HG03469 (cell line): ENCODE results near the gene PEA15.
A peak's percentile ranks its signal among the peaks of the same experiment; 100 is the strongest.

Source experiments
- ATAC-seq: cut with Tn5 transposase; IDR thresholded peaks from one replicate; pipeline ENCODE4 v1.9.1; 2021; ENCODE audit warnings: mild to moderate bottlenecking, moderate library complexity, moderate number of reproducible peaks; ENCODE audit not compliant: unreplicated experiment

PEA15 gene, protein sequence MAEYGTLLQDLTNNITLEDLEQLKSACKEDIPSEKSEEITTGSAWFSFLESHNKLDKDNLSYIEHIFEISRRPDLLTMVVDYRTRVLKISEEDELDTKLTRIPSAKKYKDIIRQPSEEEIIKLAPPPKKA

DNA sequence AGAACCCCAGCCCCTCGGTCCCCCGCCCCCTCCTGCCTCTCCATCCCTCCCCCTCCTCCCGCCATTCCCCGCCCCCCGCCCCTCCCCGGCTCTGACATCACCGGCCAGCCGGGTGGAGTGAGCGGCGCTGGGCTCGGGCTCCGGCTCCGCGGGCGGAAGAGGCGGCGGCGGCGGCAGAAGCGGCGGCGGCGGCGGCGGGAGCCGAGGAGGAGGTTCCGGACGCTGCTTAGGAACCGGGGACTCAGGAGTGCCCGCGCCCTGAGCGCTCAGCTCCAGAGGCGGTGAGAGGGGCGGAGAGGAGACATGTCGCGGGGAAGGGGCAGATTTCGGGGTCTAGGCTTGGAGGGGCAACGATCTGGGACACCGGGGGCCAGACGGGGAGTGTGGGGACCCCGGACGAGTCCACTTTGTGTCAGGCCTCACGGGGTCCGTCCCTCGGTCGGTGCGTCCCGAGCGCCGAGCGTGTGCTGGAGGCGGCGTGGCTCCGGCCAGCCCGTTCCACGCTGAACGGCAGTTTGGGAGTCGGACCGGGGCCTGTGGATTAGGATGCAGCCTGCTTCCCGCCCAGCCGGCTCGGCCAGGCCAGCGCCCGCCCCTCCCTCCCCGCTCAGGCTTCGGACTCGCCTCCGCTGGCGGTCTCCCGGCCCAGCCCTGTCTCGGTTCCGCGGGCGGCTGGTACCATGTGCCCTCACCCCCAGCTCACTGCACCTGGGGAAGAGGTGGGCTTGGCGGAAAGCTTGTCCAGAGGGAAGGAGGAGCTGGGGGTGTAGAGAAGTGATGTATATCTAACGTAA is at the start of gene PEA15:
PEA15 (plus strand) TSS at position 143 of the 794 bp plus-strand sequence. CDS start 6,161 bp downstream, outside the sequence.
- ATAC-seq = no peak

DNA sequence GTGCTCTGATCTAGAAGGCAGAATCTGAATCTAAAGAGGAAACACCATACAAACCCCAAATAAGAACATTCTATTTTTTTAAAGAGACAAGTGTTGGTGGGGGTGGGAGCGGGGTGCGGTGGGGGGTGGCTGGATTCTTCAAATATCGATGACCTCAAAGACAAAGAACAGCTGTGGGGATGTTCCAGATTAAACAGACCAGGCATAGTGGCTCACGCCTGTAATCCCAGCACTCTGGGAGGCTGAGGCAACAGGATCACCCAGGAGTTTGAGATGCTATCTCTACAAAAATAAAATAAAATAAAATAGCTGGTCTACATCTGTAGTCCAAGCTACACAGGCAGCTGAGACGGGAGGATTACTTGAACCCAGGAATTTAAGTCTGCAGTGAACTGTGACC is 48.8 kb upstream of the PEA15 start:
- ATAC-seq = no peak

DNA sequence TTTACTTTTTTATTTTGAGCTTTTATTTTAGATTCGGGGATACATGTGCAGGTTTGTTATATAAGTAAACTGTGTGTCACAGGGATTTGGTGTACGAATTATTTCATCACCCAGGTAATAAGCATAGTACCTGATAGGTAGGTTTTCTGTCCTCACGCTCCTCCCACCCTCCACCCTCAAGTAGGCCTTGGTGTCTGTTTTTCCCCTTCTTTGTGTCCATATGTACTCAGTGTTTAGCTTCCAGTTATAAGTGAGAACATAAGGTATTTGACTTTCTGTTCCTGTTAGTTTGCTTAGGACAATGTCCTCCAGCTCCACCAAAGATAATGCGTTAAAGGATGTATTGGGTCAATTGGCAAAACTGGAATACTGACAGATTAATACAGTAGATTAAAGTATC is 48.0 kb upstream of the PEA15 start:
- no peak for ATAC-seq

GRCh38 chr1:160158031-160158430 is 47.2 kb upstream of the PEA15 start:
- no peak for ATAC-seq

GRCh38 chr1:160158534-160158933 is 46.6 kb upstream of the PEA15 start:
- ATAC-seq = no peak

GRCh38 chr1:160159846-160160245 is 45.3 kb upstream of the PEA15 start:
- ATAC-seq = no peak

DNA sequence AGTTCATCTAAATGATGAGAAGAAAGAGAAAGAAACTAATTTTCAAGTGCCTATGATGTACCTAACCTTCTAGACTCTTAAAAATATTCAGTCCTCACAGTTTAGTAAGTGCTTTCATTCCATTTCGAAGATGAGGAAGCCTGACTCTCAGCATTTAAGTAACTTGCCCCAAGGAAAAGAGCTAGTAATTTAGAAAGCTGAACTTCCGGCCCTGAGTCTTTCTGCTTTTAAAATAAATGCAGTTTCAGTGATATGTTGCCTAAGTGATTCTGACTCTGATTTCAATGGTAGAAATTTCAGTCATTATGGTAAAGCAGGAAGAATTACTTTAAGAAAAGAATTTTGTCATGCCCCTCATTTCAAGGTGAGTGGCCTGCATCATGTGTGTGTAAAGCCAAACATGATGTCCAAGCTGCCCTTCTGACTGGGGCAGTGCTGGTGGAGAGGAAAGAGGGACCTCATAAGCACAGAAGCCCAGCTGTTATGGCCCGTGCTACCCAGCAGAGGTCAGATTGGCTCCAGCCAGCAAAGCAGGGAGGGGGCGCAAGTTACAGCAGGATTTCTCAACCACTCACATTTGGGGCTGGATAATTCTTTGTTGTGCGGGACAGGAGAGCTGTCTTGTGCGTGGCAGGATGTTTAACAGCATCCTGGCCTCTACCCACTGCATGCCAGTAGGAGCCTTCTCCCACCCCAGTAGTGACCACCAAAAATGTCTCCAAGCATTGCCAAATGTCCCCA is 43.0 kb upstream of the PEA15 start:
- no peak for ATAC-seq

- ATAC-seq = no peak
These were observed 42.3 kb upstream of the PEA15 start for GRCh38 chr1:160162931-160163330.

DNA sequence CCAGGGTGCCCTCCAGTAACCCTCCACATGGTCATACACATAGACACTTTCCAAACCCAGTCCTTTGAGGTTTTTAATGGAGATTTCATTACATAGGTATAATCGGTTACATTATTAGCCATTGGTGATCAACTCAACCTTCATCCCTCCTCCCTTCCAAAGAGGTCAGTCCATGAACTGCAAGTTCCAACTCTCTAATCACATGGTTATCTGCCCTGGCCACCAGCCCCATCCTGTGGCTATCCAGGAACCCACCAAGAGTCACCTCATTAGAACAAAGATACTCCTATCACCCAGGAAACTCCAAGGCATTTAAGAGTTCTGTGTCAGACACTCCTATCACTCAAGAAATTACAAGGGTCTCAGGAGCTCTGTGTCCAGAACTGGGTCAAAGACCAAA is 41.6 kb upstream of the PEA15 start:
- ATAC-seq = no peak

DNA sequence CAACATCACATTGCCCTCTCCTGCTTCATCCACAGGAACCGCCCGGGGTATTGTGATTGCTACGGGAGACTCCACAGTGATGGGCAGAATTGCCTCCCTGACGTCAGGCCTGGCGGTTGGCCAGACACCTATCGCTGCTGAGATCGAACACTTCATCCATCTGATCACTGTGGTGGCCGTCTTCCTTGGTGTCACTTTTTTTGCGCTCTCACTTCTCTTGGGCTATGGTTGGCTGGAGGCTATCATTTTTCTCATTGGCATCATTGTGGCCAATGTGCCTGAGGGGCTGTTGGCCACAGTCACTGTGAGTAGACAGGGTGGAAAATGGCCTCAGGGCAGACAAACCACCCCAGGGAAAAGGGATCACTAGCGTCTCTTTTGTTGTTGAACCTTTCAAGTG is 41.1 kb upstream of the PEA15 start:
- ATAC-seq = no peak

DNA sequence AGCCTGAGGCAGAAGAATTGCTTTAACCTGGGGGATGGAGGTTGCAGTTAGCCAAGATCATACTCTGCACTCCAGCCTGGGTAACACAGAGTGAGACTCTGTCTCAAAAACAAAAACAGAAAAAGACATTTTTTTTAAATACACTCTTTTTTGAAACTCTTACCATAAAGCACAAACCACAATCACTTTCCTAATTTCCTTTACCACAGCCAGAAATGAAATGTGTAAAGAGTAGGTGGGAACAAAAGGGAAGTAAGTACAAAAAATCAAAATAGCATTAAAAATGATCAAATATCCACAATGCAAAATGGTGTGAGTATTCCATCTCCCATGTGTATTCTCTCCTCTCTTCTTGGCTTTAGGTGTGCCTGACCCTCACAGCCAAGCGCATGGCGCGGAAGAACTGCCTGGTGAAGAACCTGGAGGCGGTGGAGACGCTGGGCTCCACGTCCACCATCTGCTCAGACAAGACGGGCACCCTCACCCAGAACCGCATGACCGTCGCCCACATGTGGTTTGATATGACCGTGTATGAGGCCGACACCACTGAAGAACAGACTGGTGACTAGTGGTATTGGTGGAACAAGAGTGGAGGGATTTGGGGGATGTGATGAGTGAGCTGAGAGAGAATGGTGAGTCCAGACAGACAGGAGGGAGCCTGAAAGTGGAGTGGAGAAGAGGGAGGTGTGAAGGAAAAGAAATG is 38.9 kb upstream of the PEA15 start:
- ATAC-seq = no peak

GRCh38 chr1:160167056-160167455 is 38.1 kb upstream of the PEA15 start:
- no peak for ATAC-seq

DNA sequence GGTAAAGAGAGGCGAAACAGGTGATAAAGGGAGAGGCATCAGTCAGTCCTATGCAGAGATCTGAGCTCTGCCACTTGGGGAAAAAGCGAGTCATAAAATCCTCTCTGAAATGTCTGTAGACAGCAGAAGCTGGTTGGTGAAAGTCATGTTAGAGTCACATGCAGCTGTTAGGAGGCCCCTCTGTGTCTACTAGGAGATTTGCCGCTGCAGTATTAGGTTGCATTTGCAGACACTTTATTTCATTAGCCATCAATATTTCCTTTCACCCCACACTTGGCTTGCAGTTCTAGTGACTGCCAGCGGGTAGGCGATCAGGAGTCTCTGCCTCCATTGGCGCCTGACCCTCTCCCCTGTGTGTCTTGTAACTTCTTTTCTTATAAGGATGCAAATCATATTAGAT is 37.6 kb upstream of the PEA15 start:
- no peak for ATAC-seq

- no peak for ATAC-seq
These were observed 37.2 kb upstream of the PEA15 start for GRCh38 chr1:160168016-160168415.

GRCh38 chr1:160168609-160169369 is 36.4 kb upstream of the PEA15 start:
- no peak for ATAC-seq

GRCh38 chr1:160169553-160170399 is 35.4 kb upstream of the PEA15 start:
- ATAC-seq = peak; percentile 56

GRCh38 chr1:160171354-160171753 is 33.8 kb upstream of the PEA15 start:
- ATAC-seq = no peak

- ATAC-seq = no peak
These were observed 33.2 kb upstream of the PEA15 start for GRCh38 chr1:160171980-160172379.

DNA sequence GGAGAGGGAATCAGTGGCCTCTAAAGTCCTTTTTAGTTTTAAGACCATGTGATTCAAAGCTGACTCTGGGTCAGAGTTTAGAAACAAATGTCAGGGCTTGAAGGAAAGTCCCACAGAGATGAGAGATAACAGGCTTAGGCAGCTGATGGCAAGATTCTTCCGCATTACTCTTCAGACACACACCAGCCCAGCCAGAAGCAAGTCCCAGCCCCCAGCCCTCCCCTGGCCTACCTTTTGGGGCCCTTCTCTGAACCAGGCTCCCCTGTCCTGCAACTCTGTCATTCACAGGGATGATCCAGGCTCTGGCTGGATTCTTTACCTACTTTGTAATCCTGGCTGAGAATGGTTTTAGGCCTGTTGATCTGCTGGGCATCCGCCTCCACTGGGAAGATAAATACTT is 28.0 kb upstream of the PEA15 start:
- ATAC-seq = no peak

DNA sequence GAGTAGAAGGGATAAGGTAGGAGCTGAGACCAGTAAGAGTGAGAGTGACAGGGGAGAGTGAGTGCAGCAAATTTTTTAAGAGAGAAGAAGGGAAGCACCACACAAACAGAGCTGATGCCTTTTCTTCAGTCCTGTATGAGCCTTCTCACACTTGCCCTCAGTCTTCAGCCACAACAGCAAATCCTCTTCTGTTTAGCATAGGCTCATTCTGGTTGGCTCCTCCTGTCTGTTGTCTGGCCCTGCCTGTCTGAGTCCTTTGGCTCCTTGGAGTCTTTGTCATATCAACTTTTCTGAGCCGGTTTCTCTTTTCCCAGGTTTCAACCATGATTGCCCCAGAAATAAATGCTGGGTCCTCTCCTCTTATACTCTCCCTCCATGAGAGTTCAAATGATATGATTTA is 27.5 kb upstream of the PEA15 start:
- no peak for ATAC-seq
